CD14-positive monocyte (primary cell): ENCODE results near the gene CLDND1. TPM values are rescaled to one million over a fixed set of nuclear protein-coding genes. Genes with fewer than 3 reads are reported as not detected.
"Not testable (repeated sequence)": the region's sequence is repeated elsewhere in the genome, so short reads cannot be mapped to it uniquely, and the experiment has no call there.

Experiments used
- DNase-seq, 3 donors: peaks; one replicate each; pipeline ENCODE4 v3.0.0-alpha.2; 2011 to 2022
- H2AFZ ChIP-seq: 2 replicates; pipeline ENCODE4 v1.6.0; 2012; ENCODE audit warnings: mild to moderate bottlenecking, low read depth, low read length, inconsistent platforms; ENCODE audit not compliant: insufficient read depth, poor library complexity, severe bottlenecking
- H3K27ac ChIP-seq, 2 donors: 1 replicate in 1 of 2; 2 replicates in 1 of 2; pipeline ENCODE4 v1.5.1; 2012 to 2013; ENCODE audit warnings: low read length in 2 of 2, control low read depth in 1 of 2, inconsistent platforms in 1 of 2, low read depth in 1 of 2, mild to moderate bottlenecking in 1 of 2
- H3K27me3 ChIP-seq, 2 donors: one replicate each; pipeline versions ENCODE4 v1.6.0 to v1.6.1; 2011 to 2013; ENCODE audit warnings: low read length in 2 of 2; ENCODE audit not compliant: control insufficient read depth in 2 of 2, insufficient read depth in 2 of 2
- H3K36me3 ChIP-seq, 2 donors: replicated peaks in 1 of 2; 1 replicate in 1 of 2; 2 replicates in 1 of 2; pipeline versions ENCODE4 v1.5.1 to v1.6.1; 2012 to 2013; ENCODE audit warnings: low read length in 2 of 2, control low read depth in 1 of 2, inconsistent platforms in 1 of 2, mild to moderate bottlenecking in 1 of 2; ENCODE audit not compliant: insufficient read depth in 2 of 2, control insufficient read depth in 1 of 2
- H3K4me1 ChIP-seq, 2 donors: 1 replicate in 1 of 2; 2 replicates in 1 of 2; pipeline versions ENCODE4 v1.5.1 to v1.6.1; 2012 to 2013; ENCODE audit warnings: low read length in 2 of 2, control low read depth in 1 of 2, inconsistent platforms in 1 of 2, mild to moderate bottlenecking in 1 of 2, moderate library complexity in 1 of 2; ENCODE audit not compliant: insufficient read depth in 2 of 2, control insufficient read depth in 1 of 2
- H3K4me2 ChIP-seq: replicated peaks from 2 replicates; pipeline ENCODE3; 2012; ENCODE audit warnings: low read length, moderate library complexity, mild to moderate bottlenecking; ENCODE audit not compliant: poor library complexity, severe bottlenecking; ENCODE audit errors: extremely low read depth
- H3K4me3 ChIP-seq, 3 experiments: fragments of 200-600 bp in 1 of 3; sonication (generic) in 1 of 3; replicated peaks in 1 of 3; 1 replicate in 2 of 3; 2 replicates in 1 of 3; pipeline ENCODE4 v1.5.1; 2011 to 2013; ENCODE audit warnings: low read length in 3 of 3, mild to moderate bottlenecking in 3 of 3, control low read depth in 2 of 3, low read depth in 2 of 3, inconsistent platforms in 1 of 3, moderate library complexity in 1 of 3
- H3K79me2 ChIP-seq: 2 replicates; pipeline ENCODE4 v1.6.0; 2012; ENCODE audit warnings: mild to moderate bottlenecking, control low read depth, inconsistent platforms, low read length, moderate library complexity; ENCODE audit not compliant: insufficient read depth
- H3K9ac ChIP-seq: 2 replicates; pipeline ENCODE4 v1.6.0; 2017; ENCODE audit warnings: low read length, mild to moderate bottlenecking; ENCODE audit not compliant: insufficient read depth, poor library complexity, severe bottlenecking
- H3K9me3 ChIP-seq, 2 donors: replicated peaks in 1 of 2; 1 replicate in 1 of 2; 2 replicates in 1 of 2; pipeline versions ENCODE4 v1.5.1 to v1.6.1; 2012 to 2013; ENCODE audit warnings: low read length in 2 of 2, control low read depth in 1 of 2; ENCODE audit not compliant: control insufficient read depth in 1 of 2, insufficient read depth in 1 of 2
- H4K20me1 ChIP-seq: 2 replicates; pipeline ENCODE4 v1.6.0; 2012; ENCODE audit warnings: mild to moderate bottlenecking, low read length, control low read depth, moderate library complexity; ENCODE audit not compliant: insufficient read depth
- H3K27ac Mint-ChIP-seq, 7 donors: one replicate each; pipeline ENCODE4 v1.8.0; 2020; ENCODE audit warnings: mild to moderate bottlenecking in 7 of 7, mixed read lengths in 7 of 7, moderate library complexity in 6 of 7, inconsistent platforms in 2 of 7
- H3K27me3 Mint-ChIP-seq, 3 donors: one replicate each; pipeline ENCODE4 v1.8.0; 2021 to 2022; ENCODE audit warnings: low read depth in 3 of 3, mild to moderate bottlenecking in 3 of 3, mixed read lengths in 3 of 3, moderate library complexity in 3 of 3, inconsistent platforms in 1 of 3
- H3K36me3 Mint-ChIP-seq, 2 donors: one replicate each; pipeline ENCODE4 v1.8.0; 2020; ENCODE audit warnings: mixed read lengths in 2 of 2, inconsistent platforms in 1 of 2, mild to moderate bottlenecking in 1 of 2
- H3K4me1 Mint-ChIP-seq: one replicate; pipeline ENCODE4 v1.8.0; 2020; ENCODE audit warnings: mild to moderate bottlenecking, mixed read lengths
- H3K4me3 Mint-ChIP-seq, 2 donors: one replicate each; pipeline ENCODE4 v1.8.0; 2020; ENCODE audit warnings: mild to moderate bottlenecking in 2 of 2, mixed read lengths in 2 of 2, moderate library complexity in 1 of 2
- H3K9me3 Mint-ChIP-seq, 7 donors: one replicate each; pipeline ENCODE4 v1.8.0; 2020 to 2022; ENCODE audit warnings: mixed read lengths in 7 of 7, mild to moderate bottlenecking in 6 of 7, moderate library complexity in 6 of 7, inconsistent platforms in 2 of 7
- CTCF ChIP-seq: fragments of 200-600 bp; IDR thresholded peaks from one replicate; pipeline ENCODE4 v1.8.0; 2022; ENCODE audit warnings: antibody characterized with exemption, mild to moderate bottlenecking
- WGBS: methylation state at CpG from one replicate; pipeline ENCODE4 v1.1.5; 2013; ENCODE audit warnings: missing lambda C conversion rate; ENCODE audit not compliant: insufficient coverage; 5-methylcytosine and 5-hydroxymethylcytosine counted together
- intact Hi-C, 2 donors: fragments of 100-400 bp; cut with micrococcal nuclease; formaldehyde crosslinking; loops; one replicate each; pipeline versions ENCODE4 v1.15.0 to v1.15.1; 2023
- polyA plus RNA-seq, 3 donors: library from polyadenylated mRNA; depleted of rRNA in 1 of 3; unstranded in 2 of 3; stranded (reverse) in 1 of 3; fragments of 300-500 nt in 2 of 3; fragments of >200 nt in 1 of 3; fragmentation: Illumina TruSeq in 2 of 3; gene quantifications; 1 replicate in 2 of 3; 2 replicates in 1 of 3; pipeline ENCODE4 v1.2.3, GENCODE V29; 2012 to 2021

The CLDND1 gene
- polyA plus RNA-seq, 3 donors = 65.3 to 91.8 (median 76.0) TPM

GRCh38 chr3:98560911-98561310, 38.2 kb upstream of the CLDND1 start:
- 92% methylated on average over 2 of the region's 2 CpGs for WGBS
- Histone ChIP-seq H3K27me3 (no peaks in the 10 kb centered on the region), H3K4me2 (no peak overlapping the region), H3K9ac (no peak overlapping the region), H3K79me2 (no peaks in the 10 kb centered on the region), H3K27ac (no peak overlapping the region), H3K36me3 (no peaks in the 10 kb centered on the region), H4K20me1 (no peaks in the 10 kb centered on the region), H3K4me3 (no peak overlapping the region), H3K4me1 (peaks cover 45 to 46% of the 10 kb centered on the region in 2 donors), H2AFZ (no peak overlapping the region), H3K9me3 (no peaks in the 10 kb centered on the region)
- H3K36me3 Mint-ChIP-seq = no peaks in the 10 kb centered on the region
- H3K27me3 Mint-ChIP-seq = peaks cover 0 to 3% (median 0%) of the 10 kb centered on the region in 3 donors
- DNase-seq = no peak
- H3K4me1 Mint-ChIP-seq = peaks cover 60% of the 10 kb centered on the region
- TF ChIP-seq CTCF = no peak
- intact Hi-C loops = no loop called here
- H3K27ac Mint-ChIP-seq = no peak overlapping the region
- H3K4me3 Mint-ChIP-seq = no peak overlapping the region
- peaks cover 0 to 2% (median 0%) of the 10 kb centered on the region in 7 donors for H3K9me3 Mint-ChIP-seq

GRCh38 chr3:98559769-98560168, 37.1 kb upstream of the CLDND1 start:
- H3K36me3 ChIP-seq, H3K36me3 Mint-ChIP-seq, H4K20me1 ChIP-seq, H3K27me3 ChIP-seq, H3K4me3 ChIP-seq, H3K9me3 ChIP-seq, intact Hi-C loops, H3K4me2 ChIP-seq, H3K27ac Mint-ChIP-seq, H3K9me3 Mint-ChIP-seq, H3K27me3 Mint-ChIP-seq, H3K79me2 ChIP-seq, H3K9ac ChIP-seq, H2AFZ ChIP-seq, H3K27ac ChIP-seq, DNase-seq, H3K4me3 Mint-ChIP-seq: not testable (repeated sequence)
- H3K4me1 Mint-ChIP-seq = peaks cover 54% of the 10 kb centered on the region
- H3K4me1 ChIP-seq = peaks cover 38 to 46% of the 10 kb centered on the region in 2 donors
- WGBS = no CpG with 5 or more reads among the region's 2 CpGs
